HG02588 (cell line): Measurements from ENCODE around the gene RDH13.
"Not testable (repeated sequence)": the region's sequence is repeated elsewhere in the genome, so short reads cannot be mapped to it uniquely, and the experiment has no call there.

Source experiments
- ATAC-seq: cut with Tn5 transposase; IDR thresholded peaks from one replicate; pipeline ENCODE4 v1.9.1; 2021; ENCODE audit warnings: mild to moderate bottlenecking, moderate library complexity; ENCODE audit not compliant: unreplicated experiment

The RDH13 gene, protein sequence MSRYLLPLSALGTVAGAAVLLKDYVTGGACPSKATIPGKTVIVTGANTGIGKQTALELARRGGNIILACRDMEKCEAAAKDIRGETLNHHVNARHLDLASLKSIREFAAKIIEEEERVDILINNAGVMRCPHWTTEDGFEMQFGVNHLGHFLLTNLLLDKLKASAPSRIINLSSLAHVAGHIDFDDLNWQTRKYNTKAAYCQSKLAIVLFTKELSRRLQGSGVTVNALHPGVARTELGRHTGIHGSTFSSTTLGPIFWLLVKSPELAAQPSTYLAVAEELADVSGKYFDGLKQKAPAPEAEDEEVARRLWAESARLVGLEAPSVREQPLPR

GRCh38 chr19:55062735-55063491 is at the start of gene RDH13:
RDH13 (minus strand) TSS chr19:55063148; CDS start chr19:55063032, 116 bp downstream.
- ATAC-seq, result peak; percentile 91

GRCh38 chr19:55112246-55112776 is 49.4 kb upstream of the RDH13 start:
- no peak for ATAC-seq

DNA sequence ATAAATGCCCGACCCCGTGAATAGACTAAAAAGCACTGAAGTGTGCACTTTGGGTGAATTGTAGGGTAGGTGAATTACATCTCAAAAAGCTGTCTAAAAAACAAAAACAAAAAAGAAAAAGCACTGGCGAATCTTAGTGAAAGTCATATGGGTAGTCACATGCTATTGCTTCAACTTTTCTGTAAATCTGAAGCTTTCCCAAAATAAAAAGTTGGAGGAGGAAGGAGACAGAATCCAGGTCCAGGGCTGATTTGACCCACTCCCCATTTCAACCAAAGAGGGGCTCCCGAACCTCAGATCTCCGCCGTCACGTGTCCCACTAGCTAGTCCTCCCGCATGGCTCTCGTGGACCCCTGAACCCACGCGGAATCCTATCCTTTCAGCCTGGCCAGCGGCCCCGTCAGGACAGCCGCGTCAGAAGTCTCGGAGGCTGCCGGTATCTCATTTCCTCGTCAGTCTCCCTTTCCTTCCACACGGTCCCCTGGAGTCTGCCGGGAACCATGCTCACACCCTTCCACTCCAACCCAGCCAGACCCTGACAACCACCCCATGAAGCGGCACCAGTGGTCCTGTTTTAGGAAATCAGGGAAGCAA is 48.4 kb upstream of the RDH13 start:
- ATAC-seq, result no peak

- ATAC-seq, result no peak
These were observed 46.8 kb upstream of the RDH13 start for GRCh38 chr19:55109527-55110291.

GRCh38 chr19:55107252-55107651 is 44.3 kb upstream of the RDH13 start:
- ATAC-seq, result not testable (repeated sequence)

GRCh38 chr19:55106591-55106990 is 43.6 kb upstream of the RDH13 start:
- ATAC-seq, result no peak

- no peak for ATAC-seq
These were observed 42.3 kb upstream of the RDH13 start for GRCh38 chr19:55105237-55105636.

DNA sequence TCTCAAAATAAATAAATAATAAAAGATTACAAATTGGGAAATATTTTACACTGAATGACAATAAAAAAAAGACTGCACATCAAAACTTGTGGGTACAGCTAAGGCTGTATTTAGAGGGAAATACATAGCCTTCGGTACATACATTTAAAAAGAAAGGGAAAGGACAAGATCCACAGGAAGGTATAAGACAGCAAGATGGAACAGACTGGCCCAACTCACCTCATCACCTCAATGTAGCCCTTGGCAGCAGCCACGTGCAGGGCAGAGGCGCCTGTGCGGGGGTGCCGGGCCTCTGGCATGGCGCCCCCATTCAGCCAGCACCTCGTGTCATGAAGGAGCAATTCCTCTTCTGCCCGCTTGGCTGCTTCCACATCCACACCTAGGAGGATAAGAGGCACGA is 40.2 kb upstream of the RDH13 start:
- no peak for ATAC-seq

DNA sequence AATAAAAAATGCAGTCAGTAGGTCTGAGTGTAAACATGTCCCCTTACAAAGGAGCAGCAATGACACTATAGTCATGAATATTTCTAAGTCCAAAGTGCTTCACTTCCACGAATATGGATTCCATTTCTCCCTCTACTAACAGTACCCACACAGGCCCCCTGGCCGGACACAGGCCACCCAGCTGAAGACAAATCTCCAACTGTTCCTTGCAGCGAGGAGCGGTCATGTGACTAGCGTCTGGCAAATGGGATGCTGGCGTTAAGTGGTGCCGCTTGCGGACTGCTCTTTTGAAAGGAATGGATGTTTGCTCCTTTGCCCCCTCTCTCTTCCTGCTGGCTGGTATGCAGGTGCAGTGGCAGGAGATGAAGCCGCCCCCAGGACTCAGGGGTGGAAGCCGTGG is 38.3 kb upstream of the RDH13 start:
- ATAC-seq, result no peak

- no peak for ATAC-seq
These were observed 36.9 kb upstream of the RDH13 start for GRCh38 chr19:55099557-55100506.

DNA sequence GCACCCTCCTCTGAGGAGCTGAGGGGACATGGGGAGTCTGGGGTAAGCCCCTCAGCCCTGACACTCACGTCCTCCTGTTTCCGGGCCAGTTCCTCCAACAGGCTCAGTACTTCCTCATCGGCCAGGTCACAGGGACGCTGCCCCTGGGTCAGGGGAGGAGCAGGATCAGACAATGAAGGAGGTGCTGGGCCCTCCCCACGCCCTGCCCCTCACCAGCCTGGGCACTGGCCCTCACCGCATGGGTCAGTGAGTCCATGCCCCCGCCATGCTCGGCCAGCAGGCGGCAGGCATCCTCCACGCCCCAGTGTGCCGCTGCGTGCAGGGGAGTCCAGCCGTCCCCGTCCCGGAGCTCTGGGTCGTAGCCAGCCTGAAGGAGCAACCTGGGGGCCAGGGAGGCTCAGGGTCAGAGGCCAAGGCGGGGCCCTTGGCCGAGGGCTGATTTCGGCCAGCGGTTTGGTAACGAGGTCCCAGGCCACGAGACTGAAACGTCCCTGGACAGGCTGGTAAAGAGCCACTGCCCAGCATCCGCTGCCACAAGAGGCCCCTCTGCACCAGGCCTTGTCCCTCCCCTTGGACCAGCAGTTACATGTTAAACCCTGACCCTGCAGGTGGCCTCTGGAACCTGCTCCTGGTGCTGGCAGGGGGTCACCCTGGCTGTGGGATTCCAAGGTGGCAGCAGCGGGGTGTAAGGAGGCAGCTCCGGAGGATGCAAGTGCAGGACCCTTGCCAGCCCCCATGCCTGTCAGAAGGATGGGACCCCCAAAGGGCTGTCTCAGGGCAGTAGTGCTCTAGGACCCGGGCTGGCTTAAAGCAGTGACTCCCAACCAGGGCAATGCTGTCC is 36.0 kb upstream of the RDH13 start:
- no peak for ATAC-seq

DNA sequence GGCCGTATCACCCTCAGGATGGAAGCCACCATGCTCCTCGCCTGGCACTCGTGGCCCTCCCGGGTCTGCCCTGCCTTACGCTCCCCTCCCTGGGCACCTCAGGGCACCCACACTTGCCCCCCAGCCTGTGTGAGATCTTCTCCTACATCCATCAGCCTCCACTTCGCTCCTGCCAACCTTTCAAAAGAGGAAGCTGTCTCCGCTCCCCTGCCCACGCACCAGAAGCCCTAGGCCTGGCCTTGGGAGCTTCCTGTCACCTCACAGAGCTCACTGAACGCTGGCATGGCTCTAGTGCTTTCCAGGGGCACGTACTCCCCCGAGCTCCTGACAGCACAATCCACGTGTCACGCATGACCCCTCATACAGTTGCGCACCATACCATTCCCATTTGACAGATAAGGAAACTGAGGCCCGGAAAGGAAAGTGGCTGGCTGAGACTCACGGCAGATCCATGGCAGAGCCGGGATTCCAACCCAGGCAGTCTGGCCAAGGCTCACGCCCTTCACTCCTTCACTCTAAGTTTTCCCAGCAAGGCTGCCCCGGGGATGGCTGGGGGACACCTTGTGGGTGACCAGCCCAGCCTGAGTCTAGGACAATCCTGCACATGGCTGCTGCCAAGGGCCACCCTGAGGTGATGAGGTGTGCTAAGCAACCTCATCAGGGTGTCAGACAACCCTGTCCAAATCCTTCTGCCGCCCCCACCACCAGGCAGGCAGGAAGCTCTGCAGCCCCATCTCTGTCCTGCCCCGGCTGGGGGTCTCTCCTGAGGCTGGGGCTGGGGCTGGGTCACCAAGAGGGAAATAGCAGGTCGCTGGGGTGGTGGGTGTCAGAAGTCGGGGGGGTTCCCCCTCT is 35.1 kb upstream of the RDH13 start:
- no peak for ATAC-seq

DNA sequence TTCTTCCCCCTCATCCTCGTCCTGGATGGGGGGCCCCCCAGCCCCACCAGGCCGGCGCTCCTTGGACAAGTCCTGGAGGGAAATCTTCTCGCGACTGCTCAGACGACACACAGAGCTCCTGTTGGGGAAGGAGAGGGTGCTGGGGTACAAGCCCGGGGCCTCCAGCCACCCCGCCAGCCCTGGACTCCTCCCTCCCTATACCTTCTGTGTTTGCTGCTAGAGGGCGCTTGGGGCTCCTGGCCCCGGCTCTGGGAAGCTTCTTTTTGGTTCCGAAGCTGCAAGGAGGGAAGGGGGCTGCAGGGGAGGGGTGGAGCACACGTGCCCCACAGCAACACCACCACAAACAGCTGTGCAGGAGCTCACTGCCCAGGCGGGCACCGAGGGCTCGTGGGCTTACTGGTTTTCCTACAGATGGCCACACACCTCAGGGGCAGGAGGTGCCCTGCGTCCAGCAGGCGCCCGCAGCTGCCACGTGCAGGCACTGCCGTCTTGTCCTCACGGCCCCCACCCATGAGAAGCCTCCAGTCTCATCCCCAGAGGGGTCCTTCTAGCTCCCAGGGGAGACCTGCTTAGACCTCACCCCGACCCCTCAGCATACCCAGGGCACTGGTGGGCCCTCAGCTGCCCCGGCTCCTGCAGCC is 33.2 kb upstream of the RDH13 start:
- ATAC-seq, result no peak

GRCh38 chr19:55095260-55096060 is 32.5 kb upstream of the RDH13 start:
- no peak for ATAC-seq

DNA sequence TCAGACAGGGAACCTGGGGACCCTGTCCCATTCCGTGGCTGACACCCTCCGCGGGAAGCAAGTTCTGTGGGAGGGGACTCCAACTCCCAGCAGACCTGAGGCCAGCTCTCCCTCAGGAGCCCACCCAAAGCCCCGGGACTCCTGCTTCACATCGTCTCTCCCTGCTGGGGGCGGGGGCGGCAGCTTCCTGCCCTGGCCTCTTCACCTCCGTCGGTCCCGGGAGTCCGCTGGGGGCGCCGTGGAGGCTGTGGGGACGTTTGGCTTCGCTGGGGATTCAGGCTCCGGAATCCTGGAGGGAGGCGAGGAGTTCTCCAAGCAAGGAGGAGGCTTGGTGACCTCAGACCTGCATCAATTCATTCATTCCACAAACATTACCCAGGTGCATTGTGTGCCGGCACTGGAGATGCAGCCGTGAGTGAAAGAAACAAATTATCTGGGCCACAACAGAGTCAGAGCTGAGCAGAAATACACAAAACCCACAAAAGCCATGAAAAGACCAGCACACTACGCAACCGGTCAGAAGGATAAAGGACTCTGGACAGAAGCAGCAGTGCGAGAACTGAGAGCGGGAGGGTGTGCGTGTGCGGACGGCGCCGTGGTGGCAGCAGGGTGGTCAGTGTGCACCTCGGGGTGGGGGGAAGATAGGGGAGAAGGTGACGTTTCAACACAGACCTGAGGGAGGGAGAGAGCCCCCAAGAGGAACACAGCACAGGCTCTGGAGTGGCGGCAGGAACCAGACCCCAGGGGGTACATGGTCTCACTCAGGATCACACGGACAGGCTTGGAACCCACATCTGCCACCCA is 31.7 kb upstream of the RDH13 start:
- ATAC-seq, result no peak
